GM20000 (cell line): ENCODE measurements around the gene RALB.

ENCODE experiments used
- DNase-seq: peaks from one replicate; pipeline ENCODE4 v3.0.0; 2012; ENCODE audit warnings: low spot score
- TF ChIP-seq, protein P1 (sequence below): IDR thresholded peaks from 2 replicates; pipeline ENCODE4 v1.5.1; 2012; ENCODE audit warnings: mild to moderate bottlenecking, control low read depth; ENCODE audit errors: extremely low read depth, missing control alignments

The RALB gene

DNA sequence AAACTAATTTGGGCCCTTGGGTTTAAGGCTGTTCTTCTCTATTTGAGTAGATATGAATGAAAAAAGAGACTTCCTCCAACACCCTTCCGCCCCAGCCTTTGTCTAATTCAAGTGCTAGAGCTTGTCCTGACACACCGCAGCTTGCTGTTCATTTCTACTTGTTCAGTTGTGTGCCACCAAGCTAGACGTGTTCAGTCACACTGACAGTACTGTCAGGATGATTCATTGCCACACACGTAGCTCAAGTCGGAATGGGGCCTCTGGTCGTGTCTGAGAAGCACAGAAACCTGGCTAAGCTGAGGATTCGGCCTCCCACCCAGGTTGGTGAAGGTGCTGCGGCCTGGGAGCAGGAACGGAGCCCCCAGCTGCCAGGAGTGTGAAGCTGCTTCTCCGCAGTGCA lies 47.7 kb downstream of the RALB start:
- TF ChIP-seq, protein P1, sequence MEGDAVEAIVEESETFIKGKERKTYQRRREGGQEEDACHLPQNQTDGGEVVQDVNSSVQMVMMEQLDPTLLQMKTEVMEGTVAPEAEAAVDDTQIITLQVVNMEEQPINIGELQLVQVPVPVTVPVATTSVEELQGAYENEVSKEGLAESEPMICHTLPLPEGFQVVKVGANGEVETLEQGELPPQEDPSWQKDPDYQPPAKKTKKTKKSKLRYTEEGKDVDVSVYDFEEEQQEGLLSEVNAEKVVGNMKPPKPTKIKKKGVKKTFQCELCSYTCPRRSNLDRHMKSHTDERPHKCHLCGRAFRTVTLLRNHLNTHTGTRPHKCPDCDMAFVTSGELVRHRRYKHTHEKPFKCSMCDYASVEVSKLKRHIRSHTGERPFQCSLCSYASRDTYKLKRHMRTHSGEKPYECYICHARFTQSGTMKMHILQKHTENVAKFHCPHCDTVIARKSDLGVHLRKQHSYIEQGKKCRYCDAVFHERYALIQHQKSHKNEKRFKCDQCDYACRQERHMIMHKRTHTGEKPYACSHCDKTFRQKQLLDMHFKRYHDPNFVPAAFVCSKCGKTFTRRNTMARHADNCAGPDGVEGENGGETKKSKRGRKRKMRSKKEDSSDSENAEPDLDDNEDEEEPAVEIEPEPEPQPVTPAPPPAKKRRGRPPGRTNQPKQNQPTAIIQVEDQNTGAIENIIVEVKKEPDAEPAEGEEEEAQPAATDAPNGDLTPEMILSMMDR: no peak

DNA sequence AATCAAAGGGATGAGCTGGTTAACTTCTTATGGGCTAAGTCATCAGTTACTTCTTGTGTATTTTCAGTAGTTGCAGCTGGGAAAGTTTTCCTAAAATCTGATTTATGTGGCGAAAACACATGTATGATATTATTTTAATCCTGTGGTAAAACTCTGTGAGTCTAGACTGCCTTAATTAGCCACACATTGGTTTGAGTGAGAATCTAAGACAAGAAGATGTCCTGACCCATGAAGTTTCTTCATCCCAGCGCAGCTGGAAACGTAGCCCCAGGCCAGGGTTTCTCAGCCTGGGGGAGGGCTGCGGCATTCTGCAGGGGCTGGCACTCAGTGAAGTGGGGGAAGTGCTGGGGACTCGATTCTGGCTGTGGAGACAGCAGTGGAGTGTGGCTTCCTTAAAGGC lies 48.6 kb downstream of the RALB start:
- TF ChIP-seq, protein P1: no peak
- DNase-seq: no peak

More for the DNA sequence above, 47.7 kb downstream of the RALB start:
- DNase-seq: no peak

DNA sequence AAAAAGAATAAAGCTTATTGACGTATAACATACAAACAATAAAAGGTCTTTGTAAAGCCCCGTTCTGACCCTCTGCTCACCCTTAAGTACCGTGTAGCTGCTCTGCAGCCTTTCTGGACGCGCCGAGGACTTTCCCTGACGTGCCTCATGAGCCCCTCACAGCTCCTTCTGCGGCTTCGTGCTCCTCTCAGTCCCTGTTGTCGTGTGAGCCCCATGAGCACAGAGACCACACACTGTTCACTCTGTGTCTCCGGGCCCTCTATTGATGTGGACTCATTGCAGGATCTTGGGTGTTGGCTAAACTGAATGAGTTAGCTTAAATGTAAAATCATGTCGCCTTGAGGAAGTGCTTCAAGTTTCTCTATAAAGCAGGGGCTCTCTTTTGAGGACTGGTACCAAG lies 49.6 kb downstream of the RALB start:
- TF ChIP-seq, protein P1: no peak
- DNase-seq: no peak

DNA sequence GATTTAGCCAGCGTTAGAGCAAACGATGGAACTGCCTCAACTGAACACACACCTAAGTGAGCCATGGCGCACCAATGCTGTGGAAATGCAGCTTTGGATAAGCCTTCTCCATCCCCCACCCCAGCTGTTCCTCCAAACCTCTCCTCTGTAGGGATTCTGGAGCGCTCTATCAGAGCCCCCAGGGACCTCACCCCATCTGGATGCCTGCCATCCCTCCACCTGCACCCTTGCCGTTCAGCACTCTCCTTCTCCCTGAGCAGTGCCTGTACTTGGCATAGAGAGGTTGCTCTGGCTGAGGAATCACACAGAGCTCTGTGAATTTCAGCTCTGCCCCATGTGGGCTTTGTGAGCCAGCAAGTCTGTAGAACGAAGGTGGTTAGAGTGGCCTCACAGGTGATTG lies 50.5 kb downstream of the RALB start:
- no peak for DNase-seq

DNA sequence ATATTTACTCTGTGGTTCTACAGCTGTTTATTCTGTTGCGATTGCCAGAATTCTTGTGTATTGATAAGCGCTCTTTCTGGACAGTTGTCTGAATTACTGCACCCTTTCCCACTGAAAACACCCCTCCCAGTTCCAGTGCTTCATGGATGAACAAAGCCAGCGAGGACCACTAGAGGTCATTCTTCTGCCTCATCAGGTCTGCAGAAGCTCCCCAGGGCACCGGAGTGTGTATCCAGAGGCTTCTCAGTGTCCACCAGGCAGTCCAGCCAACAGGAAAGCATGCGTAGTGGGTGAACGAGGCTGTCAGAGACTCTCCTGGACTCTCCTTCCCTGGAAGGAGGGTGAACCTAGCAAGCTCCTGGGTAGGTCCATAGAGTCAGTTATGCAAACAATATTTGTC lies 52.6 kb downstream of the RALB start:
- DNase-seq: no peak
- TF ChIP-seq, protein P1: no peak

More for the DNA sequence above, 50.5 kb downstream of the RALB start:
- TF ChIP-seq, protein P1: no peak

DNA sequence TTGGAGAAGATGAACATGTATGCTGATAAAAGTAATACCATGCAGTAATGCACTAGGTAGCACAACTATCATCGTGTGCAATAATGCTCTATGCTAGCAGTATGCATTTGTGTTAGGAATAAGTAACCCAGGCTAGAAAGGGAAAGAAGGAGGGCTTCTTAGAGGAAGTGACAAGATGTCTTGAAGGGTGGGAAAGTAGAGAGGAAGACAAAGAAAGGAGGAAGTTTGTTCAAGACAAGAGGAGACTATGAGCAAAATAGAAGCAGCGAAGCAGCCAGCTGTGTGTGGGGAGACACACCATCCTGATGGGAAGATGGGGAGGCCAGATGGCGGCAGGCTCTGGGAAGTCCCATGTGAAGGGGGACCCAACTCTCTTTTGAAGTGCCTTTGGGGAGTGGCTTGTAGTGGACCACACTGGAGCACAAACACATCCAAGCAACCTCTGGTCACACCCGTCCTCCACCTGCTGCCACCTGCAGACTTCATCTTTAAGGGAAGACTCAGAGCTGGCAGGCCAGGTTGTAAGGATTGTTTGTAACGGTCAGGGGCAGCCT lies 53.4 kb downstream of the RALB start:
- TF ChIP-seq, protein P1: no peak
- no peak for DNase-seq

DNA sequence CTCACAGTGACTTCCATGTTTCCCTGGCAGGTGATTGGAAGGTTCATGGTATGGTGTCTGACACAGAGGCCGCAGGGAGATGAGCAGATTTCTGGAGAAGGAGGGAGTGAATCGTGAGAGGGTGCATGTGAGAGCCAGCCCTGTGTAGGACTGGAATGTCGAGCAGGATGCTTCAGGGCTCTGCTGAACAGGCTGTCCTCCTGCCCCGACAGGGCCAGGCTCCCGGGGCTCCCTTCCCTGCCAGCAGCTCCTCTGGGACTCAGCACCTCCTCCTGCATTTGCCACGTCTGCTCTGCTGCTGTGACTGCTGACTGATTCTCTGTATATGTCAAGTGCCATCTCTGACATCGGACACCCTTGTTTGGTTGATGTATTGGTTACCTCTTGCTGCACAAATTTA lies 54.8 kb downstream of the RALB start:
- no peak for DNase-seq

More for the DNA sequence above, 54.8 kb downstream of the RALB start:
- TF ChIP-seq, protein P1: no peak
